Fibroblast of pulmonary artery (primary cell): Measurements from ENCODE around the gene CBFB.

Experiments
- DNase-seq: peaks from one replicate; pipeline ENCODE4 v3.0.0-alpha.2; 2010; ENCODE audit warnings: low read depth
- H3K4me3 ChIP-seq: replicated peaks from 2 replicates; pipeline ENCODE4 v1.5.1; 2011; ENCODE audit warnings: low read depth, mild to moderate bottlenecking, control low read depth, low read length, moderate library complexity
- TF ChIP-seq, protein P1 (sequence below): IDR thresholded peaks from 2 replicates; pipeline ENCODE4 v1.5.1; 2011; ENCODE audit warnings: mild to moderate bottlenecking, control low read depth, low read length, inconsistent platforms; ENCODE audit errors: missing control alignments

CBFB gene

DNA sequence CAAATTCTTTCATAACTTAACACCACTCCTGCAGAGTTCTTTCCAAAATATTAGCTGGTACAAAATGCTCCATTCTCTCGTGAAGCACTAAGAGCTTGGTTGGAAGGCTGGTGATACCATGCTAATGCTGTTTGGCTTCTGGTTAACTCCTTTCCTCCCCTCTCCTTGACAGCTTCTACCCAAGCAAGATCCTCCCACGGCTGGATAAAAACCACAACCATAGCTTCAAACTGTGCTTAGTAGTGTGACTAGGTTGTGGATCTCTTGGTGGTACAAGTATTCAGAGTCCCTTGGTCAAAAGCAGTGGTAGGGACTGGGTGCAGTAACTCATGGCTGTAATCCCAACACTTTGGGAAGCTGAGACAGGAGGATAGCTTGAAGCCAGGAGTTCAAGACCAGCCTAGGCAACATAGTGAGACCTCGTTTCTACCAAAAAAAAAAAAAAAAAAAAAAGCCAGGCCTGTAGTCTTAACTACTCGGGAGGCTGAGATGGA is 83.0 kb downstream of the CBFB start:
- no peak overlapping the region for H3K4me3 ChIP-seq
- TF ChIP-seq, protein P1, sequence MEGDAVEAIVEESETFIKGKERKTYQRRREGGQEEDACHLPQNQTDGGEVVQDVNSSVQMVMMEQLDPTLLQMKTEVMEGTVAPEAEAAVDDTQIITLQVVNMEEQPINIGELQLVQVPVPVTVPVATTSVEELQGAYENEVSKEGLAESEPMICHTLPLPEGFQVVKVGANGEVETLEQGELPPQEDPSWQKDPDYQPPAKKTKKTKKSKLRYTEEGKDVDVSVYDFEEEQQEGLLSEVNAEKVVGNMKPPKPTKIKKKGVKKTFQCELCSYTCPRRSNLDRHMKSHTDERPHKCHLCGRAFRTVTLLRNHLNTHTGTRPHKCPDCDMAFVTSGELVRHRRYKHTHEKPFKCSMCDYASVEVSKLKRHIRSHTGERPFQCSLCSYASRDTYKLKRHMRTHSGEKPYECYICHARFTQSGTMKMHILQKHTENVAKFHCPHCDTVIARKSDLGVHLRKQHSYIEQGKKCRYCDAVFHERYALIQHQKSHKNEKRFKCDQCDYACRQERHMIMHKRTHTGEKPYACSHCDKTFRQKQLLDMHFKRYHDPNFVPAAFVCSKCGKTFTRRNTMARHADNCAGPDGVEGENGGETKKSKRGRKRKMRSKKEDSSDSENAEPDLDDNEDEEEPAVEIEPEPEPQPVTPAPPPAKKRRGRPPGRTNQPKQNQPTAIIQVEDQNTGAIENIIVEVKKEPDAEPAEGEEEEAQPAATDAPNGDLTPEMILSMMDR, result no peak
- no peak for DNase-seq

DNA sequence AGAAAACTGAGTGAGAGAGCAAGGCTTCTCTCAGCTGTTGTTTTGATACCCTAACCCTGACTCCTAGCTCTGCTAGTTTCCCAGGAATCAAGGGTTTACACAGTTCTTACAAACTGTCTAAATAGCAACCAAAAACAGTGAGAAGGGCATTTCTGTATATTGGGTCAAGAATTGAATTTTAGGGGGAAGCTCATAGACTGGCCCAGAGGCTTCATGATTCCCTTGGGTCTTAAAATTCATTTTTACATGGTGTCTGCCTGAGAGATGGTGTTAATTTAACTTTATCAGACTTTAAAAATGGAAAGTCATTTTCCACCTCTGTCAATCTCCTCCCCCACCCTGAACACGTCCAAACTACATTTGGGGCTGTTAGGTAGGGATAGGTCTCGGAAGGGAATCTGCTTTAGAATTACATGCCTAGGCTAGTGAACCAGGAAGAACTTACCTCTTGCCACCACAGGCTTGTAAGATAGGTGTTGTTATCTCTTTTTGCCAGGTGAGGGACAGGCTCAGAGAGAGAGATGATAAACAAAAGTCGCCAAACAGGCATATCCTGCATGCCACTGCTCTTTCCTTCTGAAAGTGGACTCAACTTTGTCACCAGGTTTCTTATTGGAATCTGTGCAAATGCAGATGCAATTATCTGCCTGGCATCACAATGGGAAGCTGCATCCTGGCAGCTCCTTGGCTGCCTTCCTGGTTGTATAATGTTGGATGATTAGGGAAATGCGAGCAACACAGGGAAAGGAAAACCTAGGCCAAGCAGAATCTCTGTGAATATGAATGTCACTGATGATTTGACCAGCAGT is 83.8 kb downstream of the CBFB start:
- TF ChIP-seq, protein P1, result no peak
- no peak overlapping the region for H3K4me3 ChIP-seq
- no peak for DNase-seq

DNA sequence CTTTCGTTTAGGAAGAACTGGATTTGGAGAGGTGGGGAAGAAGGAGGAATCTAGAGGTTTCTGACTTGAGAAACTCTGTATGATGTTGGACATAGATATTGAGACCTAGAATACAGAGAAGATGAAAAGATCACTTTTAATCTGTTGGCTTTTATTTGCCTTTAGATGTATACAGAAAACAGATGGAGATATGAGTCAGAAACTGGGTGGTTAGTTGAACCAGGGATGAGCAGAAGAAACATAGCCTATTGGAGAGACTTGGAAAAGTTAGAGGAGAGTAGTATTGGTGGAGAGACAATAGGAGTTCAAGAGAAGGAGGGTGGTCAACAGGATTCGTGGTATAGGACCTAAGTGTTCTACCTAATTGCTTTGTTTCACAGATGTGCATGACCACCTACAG is 85.8 kb downstream of the CBFB start:
- DNase-seq, result no peak
- TF ChIP-seq, protein P1, result no peak
- H3K4me3 ChIP-seq, result no peak overlapping the region

DNA sequence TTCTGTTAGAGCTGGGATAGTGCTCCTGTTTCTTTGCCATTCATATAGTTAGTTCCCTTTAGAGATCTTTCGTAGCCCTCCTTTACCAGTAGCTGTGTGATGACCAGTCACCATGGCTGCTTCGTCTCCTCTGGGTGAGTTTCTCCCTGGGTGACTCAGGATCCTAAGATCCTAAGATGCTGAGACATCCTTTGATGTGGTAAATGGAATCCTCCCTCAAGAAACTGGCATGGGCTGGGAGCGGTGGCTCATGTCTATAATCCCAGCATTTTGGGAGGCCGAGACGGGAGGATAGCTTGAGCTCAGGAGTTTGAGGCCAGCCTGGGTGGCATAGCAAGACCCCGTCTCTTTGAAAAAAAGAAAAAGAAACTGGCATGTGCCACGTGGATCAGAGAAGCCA is 86.7 kb downstream of the CBFB start:
- H3K4me3 ChIP-seq, result no peak overlapping the region
- DNase-seq, result peak; percentile 60
- TF ChIP-seq, protein P1, result no peak

DNA sequence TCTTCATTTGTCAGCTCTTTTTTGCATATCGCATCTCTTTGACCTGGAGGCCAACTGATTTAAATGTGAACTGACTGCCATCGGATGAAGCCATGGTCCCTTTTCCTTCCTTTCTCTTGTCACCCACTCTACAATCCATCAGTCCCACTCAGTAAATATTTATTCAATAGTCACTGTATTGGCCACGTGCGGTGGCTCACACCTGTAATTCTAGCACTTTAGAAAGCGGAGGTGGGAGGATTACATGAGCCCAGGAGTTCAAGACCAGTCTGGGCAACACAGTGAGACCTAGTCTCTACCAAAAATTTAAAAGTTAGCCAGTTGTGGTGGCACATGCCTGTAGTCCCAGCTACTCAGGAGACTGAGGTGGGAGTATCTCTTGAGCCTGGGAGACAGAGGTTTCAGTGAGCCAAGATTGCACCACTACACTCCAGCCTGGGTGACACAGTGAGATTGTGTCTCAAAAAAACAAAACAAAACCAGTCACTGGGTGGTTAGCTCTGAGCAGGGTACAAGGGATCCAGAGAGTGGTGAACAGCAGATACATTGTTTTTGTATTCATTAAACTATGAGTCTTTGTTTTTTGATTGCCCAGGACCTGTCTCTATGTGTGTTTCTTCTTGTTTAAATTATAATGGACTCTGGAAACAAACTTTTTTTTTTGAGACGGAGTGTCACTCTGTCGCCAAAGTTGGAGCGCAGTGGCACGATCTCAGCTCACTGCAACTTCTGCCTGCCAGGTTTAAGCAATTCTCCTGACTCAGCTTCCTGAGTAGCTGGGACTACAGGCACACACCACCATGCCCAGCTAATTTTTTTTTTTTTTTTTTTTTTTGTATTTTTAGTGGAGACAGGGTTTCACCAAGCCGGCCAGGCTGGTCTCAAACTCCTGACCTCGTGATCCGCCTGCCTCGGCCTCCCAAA is 87.7 kb downstream of the CBFB start:
- no peak overlapping the region for H3K4me3 ChIP-seq
- TF ChIP-seq, protein P1, result no peak
- DNase-seq, result peak; percentile 46

DNA sequence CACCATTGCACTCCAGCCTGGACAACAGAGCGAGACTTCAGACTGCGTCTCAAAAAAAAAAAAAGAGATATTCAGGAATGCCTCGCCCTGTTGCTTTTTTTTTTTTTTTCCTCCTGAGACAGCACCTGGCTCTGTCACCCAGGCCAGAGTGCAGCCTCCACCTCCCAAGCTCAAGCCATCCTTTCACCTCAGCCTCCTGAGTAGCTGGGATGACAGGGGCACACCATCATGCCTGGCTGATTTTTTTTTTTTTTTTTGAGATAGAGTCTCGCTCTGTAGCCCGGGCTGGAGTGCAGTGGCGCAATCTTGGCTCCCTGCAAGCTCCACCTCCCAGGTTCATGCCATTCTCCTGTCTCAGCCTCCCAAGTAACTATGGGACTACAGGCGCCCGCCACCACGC is 88.8 kb downstream of the CBFB start:
- H3K4me3 ChIP-seq, result no peak overlapping the region
- DNase-seq, result no peak
- TF ChIP-seq, protein P1, result no peak
